ENCODE data around the gene MRGPRF. TPM values are rescaled to one million over a fixed set of nuclear protein-coding genes. Genes with fewer than 3 reads are reported as not detected.
A peak's percentile ranks its signal among the peaks of the same experiment; 100 is the strongest.

Gene MRGPRF
- total and polyA plus RNA-seq, 10 donors: 2.2 to 21.2 (median 9.7) TPM

DNA sequence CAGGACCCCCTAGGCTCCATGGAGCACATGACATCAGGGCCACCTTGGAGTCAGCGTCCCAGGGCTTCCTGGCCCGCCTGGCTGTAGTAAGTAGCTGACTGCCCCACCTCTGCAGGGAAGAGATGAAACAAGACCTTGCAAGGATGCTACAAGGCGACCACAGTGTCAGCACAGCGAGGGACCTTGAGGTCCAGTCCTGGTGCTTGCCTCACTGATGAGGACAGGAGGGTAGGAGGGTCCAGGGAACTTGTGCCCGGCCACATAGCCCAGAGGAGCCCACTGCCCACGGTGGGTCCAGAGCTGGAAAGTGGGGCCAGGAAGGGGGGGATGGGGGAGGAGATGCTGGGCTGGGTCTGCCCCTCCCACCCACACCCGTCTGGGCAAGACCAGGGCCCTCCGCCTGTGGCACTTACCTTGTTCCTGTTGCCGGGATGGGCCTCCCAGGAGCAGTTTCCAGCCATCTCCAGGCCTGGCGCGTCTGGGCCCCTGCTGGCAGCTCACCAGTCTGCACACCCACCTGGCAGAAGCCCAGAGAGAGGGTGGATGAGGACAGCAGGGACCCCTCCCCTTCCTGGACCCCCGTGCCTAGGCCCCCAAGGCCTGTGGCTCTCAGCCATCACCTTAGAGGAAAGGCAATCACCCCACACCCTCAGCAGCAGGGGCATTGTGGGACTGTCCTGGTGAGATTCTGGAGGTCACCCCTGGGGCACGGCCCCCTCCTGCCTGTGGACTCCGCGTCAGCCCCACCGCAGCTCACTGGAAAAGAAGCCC, 3.4 kb downstream of the MRGPRF start:
- Histone ChIP-seq H3K27ac (peak overlapping the region in 7 of 8 donors; percentile 54 to 82 (median 75)), H3K4me3 (no peak overlapping the region), H3K36me3 (peaks cover 0 to 14% (median 0%) of the 10 kb centered on the region in 6 donors), H3K4me1 (peaks cover 0 to 73% (median 34%) of the 10 kb centered on the region in 6 donors), H3K27me3 (replicated peaks in 1 of 7) (peaks cover 0 to 81% (median 57%) of the 10 kb centered on the region in 7 donors), H3K9me3 (no peaks in the 10 kb centered on the region)
- intact Hi-C loops (cut with DNase I; ENCODE audit: low total_unique reads): no loop called here
- no peak for TF ChIP-seq POLR2A (IDR thresholded peaks at IDR 0.05)
- TF ChIP-seq POLR2AphosphoS5 (IDR thresholded peaks at IDR 0.05): no peak
- TF ChIP-seq, protein P1, sequence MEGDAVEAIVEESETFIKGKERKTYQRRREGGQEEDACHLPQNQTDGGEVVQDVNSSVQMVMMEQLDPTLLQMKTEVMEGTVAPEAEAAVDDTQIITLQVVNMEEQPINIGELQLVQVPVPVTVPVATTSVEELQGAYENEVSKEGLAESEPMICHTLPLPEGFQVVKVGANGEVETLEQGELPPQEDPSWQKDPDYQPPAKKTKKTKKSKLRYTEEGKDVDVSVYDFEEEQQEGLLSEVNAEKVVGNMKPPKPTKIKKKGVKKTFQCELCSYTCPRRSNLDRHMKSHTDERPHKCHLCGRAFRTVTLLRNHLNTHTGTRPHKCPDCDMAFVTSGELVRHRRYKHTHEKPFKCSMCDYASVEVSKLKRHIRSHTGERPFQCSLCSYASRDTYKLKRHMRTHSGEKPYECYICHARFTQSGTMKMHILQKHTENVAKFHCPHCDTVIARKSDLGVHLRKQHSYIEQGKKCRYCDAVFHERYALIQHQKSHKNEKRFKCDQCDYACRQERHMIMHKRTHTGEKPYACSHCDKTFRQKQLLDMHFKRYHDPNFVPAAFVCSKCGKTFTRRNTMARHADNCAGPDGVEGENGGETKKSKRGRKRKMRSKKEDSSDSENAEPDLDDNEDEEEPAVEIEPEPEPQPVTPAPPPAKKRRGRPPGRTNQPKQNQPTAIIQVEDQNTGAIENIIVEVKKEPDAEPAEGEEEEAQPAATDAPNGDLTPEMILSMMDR (IDR thresholded peaks at IDR 0.05 in 8 of 11, conservative IDR thresholded peaks at IDR 0.05 in 3 of 11): no peak
- DNase-seq: peak; percentile 56
- 62 to 73% (median 69%) methylated on average over 8 to 16 of the region's 16 CpGs for WGBS, 5 donors

DNA sequence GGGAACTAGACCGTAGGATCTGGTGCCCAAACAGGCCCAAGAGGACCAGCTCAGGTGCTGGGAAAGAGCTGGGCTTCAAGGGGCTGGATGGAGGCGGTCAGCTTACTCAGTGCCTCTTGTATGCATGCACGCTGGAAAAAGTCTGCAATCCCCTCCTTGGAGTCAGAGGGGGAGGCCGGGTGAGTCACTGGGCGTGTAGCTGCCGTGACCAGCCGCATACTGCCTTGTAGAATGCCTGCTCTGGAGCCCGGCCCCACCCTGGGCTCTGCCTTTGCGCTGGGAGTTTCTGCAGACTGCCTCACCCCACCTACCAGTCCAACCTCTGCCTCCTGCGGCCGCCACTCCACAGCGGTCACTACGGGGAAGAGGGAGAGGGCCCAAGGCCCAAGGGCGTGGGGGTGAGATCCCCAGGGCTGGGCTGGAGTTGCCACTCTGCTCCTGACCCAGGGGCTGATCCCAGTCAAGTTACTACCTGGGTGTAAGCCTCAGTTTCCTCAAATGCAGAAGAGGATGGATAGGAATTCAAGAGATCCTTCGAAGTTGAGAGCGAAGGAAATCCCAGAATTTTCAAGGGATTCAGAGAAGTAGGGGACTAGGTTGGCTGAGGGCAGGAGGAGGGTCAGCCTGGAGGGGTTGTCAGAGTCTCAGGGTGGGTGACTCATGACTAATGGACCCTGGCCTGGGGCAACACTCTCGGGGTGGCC, 4.2 kb downstream of the MRGPRF start:
- Histone ChIP-seq H3K4me1 (peaks cover 0 to 66% (median 28%) of the 10 kb centered on the region in 6 donors), H3K36me3 (peaks cover 0 to 18% (median 0%) of the 10 kb centered on the region in 6 donors), H3K4me3 (peak overlapping the region in 1 of 8 donors; percentile 4), H3K9me3 (no peaks in the 10 kb centered on the region), H3K27me3 (replicated peaks in 1 of 7) (peaks cover 0 to 81% (median 56%) of the 10 kb centered on the region in 7 donors), H3K27ac (peak overlapping the region; percentile 19 to 82 (median 74))
- peak; percentile 66 for DNase-seq
- TF ChIP-seq POLR2AphosphoS5 (IDR thresholded peaks at IDR 0.05) (peak; percentile 26 to 57 (median 56)), POLR2A (IDR thresholded peaks at IDR 0.05) (no peak)
- WGBS, 5 donors: 65 to 76% (median 72%) methylated on average over 7 to 17 of the region's 17 CpGs
- intact Hi-C loops (cut with DNase I; ENCODE audit: low total_unique reads): no loop called here

DNA sequence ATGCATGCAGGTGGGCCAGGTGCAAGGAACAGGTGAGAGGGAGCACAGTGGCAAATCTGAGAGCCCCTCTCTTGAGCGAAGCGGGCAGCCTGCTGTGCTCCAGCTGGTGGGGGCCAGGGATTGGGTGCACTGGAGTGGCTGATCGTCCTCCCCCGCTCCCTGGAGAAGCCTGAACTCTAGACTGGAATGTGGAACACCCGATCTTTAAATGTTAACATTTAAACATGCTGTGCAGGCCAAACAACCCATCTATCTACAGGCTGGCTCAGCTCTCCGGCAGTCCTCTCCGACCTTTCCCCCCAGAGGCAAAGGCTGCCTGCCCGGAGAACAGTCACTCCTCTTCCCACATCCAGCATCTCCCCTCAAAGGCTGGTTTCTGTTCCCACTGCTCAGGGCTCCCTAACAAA, 5.1 kb downstream of the MRGPRF start:
- TF ChIP-seq POLR2AphosphoS5 (IDR thresholded peaks at IDR 0.05) (peak in 2 of 3 donors; percentile 28 to 57), POLR2A (IDR thresholded peaks at IDR 0.05) (no peak)
- 63 to 80% (median 76%) methylated on average over 8 of the region's 8 CpGs for WGBS, 5 donors
- Histone ChIP-seq H3K27me3 (replicated peaks in 1 of 7) (peaks cover 0 to 81% (median 47%) of the 10 kb centered on the region in 7 donors), H3K4me1 (peaks cover 0 to 61% (median 18%) of the 10 kb centered on the region in 6 donors), H3K9me3 (no peaks in the 10 kb centered on the region), H3K27ac (peak overlapping the region; percentile 19 to 82 (median 74)), H3K4me3 (no peak overlapping the region), H3K36me3 (peaks cover 0 to 20% (median 0%) of the 10 kb centered on the region in 6 donors)
- DNase-seq: peak; percentile 43
- intact Hi-C loops (cut with DNase I; ENCODE audit: low total_unique reads): no loop called here

DNA sequence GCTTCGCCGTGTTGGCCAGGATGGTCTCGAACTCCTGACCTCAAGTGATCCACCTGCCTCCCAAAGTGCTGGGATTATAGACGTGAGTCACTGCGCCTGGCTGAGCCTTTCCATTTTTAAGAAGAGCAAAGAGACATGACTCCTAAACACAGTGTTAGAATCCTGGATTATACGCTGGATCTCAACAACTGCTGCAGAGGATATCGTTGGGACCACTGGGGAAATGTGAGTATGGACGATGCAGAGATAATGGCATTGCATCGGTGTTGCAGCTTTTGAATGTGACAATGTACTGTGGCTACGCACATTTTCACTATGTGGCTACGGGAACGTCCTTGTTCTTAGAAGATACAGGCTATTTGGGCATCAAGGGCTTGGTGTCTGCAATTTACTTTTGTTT, 6.2 kb downstream of the MRGPRF start:
- WGBS, 5 donors: 84 to 92% (median 84%) methylated on average over 12 of the region's 12 CpGs
- peaks cover 0 to 20% (median 0%) of the 10 kb centered on the region in 6 donors for H3K36me3 ChIP-seq
- DNase-seq: no peak
- no peaks in the 10 kb centered on the region for H3K9me3 ChIP-seq
- peaks cover 0 to 58% (median 21%) of the 10 kb centered on the region in 6 donors for H3K4me1 ChIP-seq
- no peak overlapping the region for H3K27ac ChIP-seq
- TF ChIP-seq POLR2A (IDR thresholded peaks at IDR 0.05): no peak
- TF ChIP-seq, protein P1 (IDR thresholded peaks at IDR 0.05 in 8 of 11, conservative IDR thresholded peaks at IDR 0.05 in 3 of 11): no peak
- TF ChIP-seq POLR2AphosphoS5 (IDR thresholded peaks at IDR 0.05): no peak
- intact Hi-C loops (cut with DNase I; ENCODE audit: low total_unique reads): no loop called here
- H3K4me3 ChIP-seq: no peak overlapping the region
- peaks cover 0 to 81% (median 35%) of the 10 kb centered on the region in 7 donors for H3K27me3 ChIP-seq (replicated peaks in 1 of 7)

Measured in spleen (tissue), 11 donors.